GM12892 (cell line): ENCODE measurements around the gene ANKS1A.

Experiments
- POLR2A ChIP-seq: IDR thresholded peaks from 2 replicates; pipeline ENCODE4 v1.6.1; 2011; ENCODE audit warnings: low read depth, low read length, control low read depth
- POLR2AphosphoS5 ChIP-seq: IDR thresholded peaks from 2 replicates; pipeline ENCODE4 v1.6.1; 2011; ENCODE audit warnings: low read depth, low read length, control low read depth
- TAF1 ChIP-seq: IDR thresholded peaks from 2 replicates; pipeline ENCODE4 v1.6.1; 2011; ENCODE audit warnings: low read depth, mild to moderate bottlenecking, control low read depth, low read length, borderline replicate concordance

- TF ChIP-seq POLR2A = no peak
- TF ChIP-seq POLR2AphosphoS5 = no peak
- TF ChIP-seq TAF1 = no peak
Observed at GRCh38 chr6:35073211-35073610, 184.2 kb downstream of the ANKS1A start.
